WI38 (cell line): ENCODE results near the gene MCF2L2.

Experiments used
- H3K4me3 ChIP-seq: 2 replicates; pipeline ENCODE4 v1.5.1; 2011; ENCODE audit warnings: low read depth, mild to moderate bottlenecking, control low read depth, low read length
- TF ChIP-seq, protein P1 (sequence below): IDR thresholded peaks from 2 replicates; pipeline ENCODE4 v1.5.1; 2012; ENCODE audit warnings: low read depth, mild to moderate bottlenecking, control low read depth, low read length

MCF2L2 gene

DNA sequence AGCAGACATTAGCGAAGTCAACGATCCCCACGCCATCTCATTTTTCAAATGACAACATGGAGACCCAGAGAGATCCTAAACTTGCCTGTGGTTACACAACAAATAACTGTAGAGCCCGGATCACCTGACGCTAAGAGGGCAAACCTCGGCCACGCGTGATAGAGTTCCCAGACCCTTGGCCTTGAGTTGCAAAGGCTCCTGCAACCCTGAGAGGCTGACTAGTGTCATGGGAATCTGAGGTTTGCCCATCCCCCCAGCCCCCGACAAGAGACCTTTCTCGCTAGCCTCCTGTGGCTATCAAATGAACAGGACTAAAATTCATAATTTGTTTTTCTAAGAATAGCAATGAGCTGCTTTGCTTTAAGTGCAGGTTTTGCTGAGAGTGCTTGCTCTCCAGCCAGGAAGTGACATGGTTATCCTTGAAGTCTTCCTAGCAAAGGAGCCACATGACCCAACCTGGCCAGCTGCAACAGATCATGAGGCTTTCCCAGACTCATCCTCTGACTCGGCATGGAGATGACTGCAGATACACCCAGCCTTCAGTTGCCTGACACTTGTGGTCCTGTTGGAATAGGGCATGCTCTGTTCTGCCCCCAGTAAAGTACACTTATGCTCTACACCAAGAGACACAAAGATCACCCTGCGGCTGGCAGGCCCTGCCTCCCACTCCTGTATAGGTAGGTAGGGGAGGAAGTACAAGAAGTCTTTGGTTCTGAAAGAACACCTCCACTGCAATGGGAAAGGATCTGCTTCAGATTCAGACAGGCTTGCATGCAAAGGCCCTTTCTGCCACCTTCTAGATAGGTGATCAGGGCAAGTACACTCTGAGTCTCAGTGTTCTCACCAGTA, 36.0 kb downstream of the MCF2L2 start:
- no peak overlapping the region for H3K4me3 ChIP-seq
- TF ChIP-seq, protein P1, sequence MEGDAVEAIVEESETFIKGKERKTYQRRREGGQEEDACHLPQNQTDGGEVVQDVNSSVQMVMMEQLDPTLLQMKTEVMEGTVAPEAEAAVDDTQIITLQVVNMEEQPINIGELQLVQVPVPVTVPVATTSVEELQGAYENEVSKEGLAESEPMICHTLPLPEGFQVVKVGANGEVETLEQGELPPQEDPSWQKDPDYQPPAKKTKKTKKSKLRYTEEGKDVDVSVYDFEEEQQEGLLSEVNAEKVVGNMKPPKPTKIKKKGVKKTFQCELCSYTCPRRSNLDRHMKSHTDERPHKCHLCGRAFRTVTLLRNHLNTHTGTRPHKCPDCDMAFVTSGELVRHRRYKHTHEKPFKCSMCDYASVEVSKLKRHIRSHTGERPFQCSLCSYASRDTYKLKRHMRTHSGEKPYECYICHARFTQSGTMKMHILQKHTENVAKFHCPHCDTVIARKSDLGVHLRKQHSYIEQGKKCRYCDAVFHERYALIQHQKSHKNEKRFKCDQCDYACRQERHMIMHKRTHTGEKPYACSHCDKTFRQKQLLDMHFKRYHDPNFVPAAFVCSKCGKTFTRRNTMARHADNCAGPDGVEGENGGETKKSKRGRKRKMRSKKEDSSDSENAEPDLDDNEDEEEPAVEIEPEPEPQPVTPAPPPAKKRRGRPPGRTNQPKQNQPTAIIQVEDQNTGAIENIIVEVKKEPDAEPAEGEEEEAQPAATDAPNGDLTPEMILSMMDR, result no peak

- TF ChIP-seq, protein P1, result no peak
- H3K4me3 ChIP-seq, result no peak overlapping the region
Observed at GRCh38 chr3:183391460-183391859, 37.0 kb downstream of the MCF2L2 start.

- TF ChIP-seq, protein P1, result no peak
- H3K4me3 ChIP-seq, result no peak overlapping the region
Observed at GRCh38 chr3:183390844-183391243, 37.6 kb downstream of the MCF2L2 start.

GRCh38 chr3:183388213-183388895, 40.1 kb downstream of the MCF2L2 start:
- no peak overlapping the region for H3K4me3 ChIP-seq
- TF ChIP-seq, protein P1, result no peak

DNA sequence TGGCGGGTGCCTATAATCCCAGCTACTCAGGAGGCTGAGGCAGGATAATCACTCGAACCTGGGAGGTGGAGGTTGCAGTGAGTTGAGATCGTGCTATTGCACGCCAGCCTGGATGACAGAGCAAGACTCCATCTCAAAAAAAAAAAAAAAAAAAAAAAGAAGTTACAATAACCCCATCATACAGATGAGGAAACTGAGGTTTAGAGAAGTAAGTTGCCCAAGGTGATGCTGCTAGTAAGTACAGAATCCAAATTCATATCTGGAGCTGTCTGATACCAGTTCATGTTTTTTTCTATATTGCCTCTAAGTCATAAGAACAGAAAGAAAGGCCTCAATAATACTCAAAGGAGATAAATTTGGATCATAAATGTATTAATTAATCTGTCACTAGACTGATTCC, 40.6 kb downstream of the MCF2L2 start:
- no peak overlapping the region for H3K4me3 ChIP-seq
- TF ChIP-seq, protein P1, result no peak

DNA sequence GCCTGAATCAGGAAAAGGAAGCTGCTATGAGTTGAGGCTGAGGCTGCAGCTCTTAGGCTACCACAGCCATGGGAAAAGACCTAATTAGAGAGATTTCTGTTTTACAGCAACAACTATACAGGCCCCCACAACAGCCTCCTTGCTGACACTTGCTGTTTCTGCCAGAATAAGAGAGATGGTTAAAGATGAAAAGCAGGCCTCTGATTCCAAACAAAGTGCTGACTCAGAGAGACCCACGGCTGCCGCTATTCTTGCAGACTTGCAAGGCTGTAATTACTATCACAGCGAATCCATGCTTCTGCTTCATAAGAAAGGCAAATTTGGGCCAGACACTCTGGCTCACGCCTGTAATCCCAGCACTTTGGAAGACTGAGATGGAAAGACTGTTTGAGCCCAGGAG, 41.8 kb downstream of the MCF2L2 start:
- no peak overlapping the region for H3K4me3 ChIP-seq
- TF ChIP-seq, protein P1, result no peak
